SK-N-SH treated with all-trans-retinoic acid at 6 μM for 48 hours (cell line): ENCODE data around the gene TRABD2A.

Experiments
- ARNTL ChIP-seq: fragments of 450-650 bp; formaldehyde crosslinking; IDR thresholded peaks from 2 replicates; pipeline ENCODE4 v1.5.0; 2020; ENCODE audit warnings: low read depth, mild to moderate bottlenecking, moderate library complexity, borderline replicate concordance
- ZFP3 ChIP-seq: fragments of 250-450 bp; sonication (Bioruptor Pico); IDR thresholded peaks from 2 replicates; pipeline ENCODE4 v1.5.0; 2020; ENCODE audit warnings: mild to moderate bottlenecking, moderate library complexity
- ZFP30 ChIP-seq: fragments of 450-650 bp; formaldehyde crosslinking; IDR thresholded peaks from 2 replicates; pipeline ENCODE4 v1.5.0; 2022; ENCODE audit warnings: mild to moderate bottlenecking, moderate library complexity
- ZNF565 ChIP-seq: fragments of 450-650 bp; formaldehyde crosslinking; conservative IDR thresholded peaks from 2 replicates; pipeline ENCODE4 v1.5.0; 2020; ENCODE audit warnings: low read depth, mild to moderate bottlenecking, moderate library complexity

DNA sequence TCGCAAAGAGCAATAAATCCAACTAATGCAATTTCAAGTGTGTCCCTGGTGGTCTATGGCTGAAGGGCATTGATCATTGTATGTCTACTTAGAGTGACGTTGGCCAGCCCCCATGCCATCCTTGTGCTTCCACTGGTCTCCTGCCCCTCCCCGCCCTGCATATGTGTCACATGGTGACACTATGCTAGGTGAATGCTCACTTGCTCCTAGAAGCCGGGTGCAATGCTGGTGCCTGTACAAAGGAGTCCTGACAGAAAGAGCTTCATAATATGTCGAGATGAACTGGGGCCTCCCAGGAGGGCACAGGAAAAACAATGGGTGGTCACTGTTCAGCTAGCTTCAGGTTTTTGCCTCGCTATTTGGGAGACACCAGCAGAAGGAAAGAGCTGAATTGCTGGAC, 5.9 kb upstream of the TRABD2A start:
- TF ChIP-seq ZFP30 (CRISPR knock-in tag), result no peak
- TF ChIP-seq ZFP3 (CRISPR knock-in tag), result no peak
- TF ChIP-seq ZNF565, result no peak
- TF ChIP-seq ARNTL (CRISPR knock-in tag), result no peak
